HG02678 (cell line): ENCODE measurements around the gene CHRNA9.
"Not testable (repeated sequence)": the region's sequence is repeated elsewhere in the genome, so short reads cannot be mapped to it uniquely, and the experiment has no call there.

Source experiments
- ATAC-seq: cut with Tn5 transposase; IDR thresholded peaks from one replicate; pipeline ENCODE4 v1.9.1; 2021; ENCODE audit warnings: mild to moderate bottlenecking, moderate library complexity; ENCODE audit not compliant: unreplicated experiment

CHRNA9 gene

DNA sequence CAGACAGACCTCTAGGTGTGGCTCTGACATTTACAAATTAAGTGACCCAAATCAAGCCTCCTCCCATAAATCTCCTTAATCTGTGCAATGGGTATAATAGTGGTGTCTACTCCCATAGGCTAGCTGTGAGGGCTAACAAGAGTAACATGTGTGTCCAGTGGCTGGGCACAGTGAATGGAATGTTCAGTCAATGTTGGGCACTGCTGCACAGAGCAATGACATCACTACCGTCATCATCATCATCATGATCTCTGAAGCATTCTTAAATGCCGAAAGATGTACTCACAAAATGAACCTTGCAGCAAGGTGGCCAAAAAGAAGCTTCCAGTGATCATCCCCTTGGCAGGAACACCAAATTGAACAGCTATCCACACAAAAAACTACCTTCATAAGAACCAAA lies 43.5 kb downstream of the CHRNA9 start:
- no peak for ATAC-seq

DNA sequence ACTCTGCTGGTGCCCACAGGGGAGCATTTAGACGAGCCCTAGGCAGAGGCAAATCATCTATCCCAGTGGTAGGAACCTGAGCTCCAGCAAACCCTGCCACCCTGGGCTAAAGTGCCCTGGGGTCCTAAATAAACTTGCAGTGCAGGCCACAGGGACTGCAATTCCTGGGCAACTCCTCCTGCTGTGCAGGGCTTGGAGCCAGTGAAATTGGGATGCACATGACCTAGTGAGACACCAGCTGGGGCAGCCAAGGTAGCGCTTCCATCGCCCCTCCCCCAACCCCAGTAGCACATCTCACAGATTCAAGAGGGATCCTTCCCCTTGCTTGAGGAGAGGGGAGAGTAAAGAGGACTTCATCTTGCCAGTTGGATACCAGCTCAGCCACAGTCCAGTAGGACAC lies 44.1 kb downstream of the CHRNA9 start:
- no peak for ATAC-seq

DNA sequence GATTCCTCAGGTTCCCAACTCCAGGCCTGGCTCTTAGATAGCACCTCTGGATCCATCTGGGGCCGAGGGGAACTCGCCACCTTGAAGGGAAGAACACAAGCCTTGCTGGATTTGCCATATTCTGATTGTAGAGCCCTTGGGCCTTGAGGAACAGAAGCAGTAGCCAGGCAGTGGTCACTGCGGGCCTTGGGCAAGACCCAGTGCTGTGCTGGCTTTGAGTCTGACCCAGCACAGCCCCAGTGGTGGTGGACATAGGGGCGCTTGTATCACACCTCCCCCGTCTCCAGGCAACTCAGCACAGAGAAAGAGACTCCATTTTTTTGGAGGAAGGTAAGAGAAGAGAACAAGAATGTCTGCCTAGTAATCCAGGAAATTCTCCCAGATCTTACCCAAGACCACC lies 45.5 kb downstream of the CHRNA9 start:
- no peak for ATAC-seq

- no peak for ATAC-seq
Measured at GRCh38 chr4:40388239-40388638, 53.1 kb downstream of the CHRNA9 start.

DNA sequence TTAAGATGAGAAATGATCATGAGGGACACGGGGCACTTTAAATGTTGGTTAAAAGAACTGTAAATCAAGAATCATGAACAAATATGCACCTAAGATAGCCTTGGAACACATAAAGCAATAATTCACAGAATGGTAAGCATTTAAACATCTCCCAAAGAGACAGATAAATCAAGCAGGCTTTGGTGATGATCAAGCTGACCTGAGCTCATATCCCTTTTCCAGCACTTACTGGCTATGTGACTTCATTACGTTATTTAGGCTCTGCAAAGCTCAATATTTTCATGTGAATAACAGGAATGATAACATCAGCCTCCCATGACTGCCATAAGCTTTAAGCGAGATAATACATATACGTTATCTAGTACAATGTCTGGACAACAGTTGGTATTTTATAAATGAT lies 54.9 kb downstream of the CHRNA9 start:
- ATAC-seq = no peak

GRCh38 chr4:40392241-40392640 lies 57.1 kb downstream of the CHRNA9 start:
- not testable (repeated sequence) for ATAC-seq

GRCh38 chr4:40394236-40394635 lies 59.1 kb downstream of the CHRNA9 start:
- no peak for ATAC-seq

DNA sequence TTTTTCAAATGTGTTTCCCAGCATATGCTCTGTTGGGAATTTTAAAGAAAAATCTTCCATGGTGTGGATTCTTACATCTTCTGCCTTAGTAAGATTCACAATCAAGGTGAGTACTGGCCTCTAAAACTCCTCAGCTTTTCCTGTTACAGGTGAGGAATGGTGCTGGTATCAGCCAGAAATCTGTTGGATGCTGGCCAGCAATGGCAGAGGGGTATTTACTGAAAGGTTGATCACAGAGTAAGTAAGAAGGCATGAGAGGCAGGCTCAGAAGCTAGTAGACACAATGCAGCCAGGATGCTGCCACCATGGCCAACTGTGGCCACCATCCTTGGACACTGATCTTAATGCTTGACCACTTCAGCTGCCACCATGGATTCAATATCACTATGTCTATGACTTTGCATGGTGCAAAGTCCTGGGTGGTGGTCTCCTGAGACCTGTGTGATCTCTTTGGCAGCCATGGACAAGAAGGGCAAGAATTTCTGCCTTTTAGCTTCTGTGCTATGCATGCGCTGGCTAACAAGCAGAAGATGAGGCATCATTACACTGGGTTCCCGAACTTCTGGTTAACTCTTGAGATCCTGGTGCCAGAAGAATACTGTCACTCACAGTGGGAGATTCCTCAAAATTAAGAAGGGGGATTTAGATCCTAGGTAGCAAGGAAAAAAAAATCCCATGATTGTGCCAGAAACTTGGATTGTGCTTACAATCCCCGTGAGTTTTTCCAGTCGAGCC lies 60.2 kb downstream of the CHRNA9 start:
- ATAC-seq = no peak

DNA sequence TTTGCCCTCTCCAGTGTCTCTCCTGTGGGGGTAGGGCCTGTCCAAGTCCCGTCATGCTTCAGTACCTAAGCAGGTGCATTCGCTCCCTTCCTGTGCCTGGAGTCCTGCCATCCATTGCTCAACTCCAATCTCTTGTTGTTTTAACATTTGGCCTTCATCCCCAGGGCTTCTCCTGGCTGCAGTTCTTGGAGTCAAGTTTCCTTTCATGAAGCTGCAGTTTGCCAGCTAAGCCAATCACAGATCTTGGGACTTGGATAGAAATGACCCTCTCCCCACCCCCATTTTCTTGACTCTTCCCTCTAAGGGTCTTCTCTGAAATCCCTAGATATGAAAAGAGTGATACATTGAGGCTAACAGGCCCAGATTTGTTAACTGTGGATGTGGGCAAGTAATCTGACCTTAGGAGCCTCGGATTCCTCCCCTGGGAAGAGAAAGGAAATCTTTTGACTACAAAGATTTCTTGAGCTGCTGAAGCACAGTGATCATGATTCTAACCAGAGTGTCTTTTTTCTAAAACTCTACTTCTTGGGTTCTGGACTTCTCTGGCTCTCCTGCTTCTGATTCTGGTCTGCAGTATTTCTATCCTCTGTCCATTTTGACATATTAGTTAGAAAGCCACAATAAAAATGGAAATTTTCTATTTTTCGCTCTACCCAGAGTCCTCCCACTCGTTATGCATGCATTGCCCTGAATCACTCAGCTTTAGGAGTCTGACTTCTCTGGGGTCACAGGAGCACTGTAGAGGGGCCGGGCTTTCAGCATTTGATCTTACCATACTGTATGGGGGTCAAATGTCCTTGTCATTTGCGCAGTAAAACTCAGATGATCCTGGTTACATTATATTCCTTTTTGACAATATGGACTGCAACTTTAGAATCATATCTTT lies 61.0 kb downstream of the CHRNA9 start:
- ATAC-seq = no peak

GRCh38 chr4:40399578-40399977 lies 64.4 kb downstream of the CHRNA9 start:
- no peak for ATAC-seq

DNA sequence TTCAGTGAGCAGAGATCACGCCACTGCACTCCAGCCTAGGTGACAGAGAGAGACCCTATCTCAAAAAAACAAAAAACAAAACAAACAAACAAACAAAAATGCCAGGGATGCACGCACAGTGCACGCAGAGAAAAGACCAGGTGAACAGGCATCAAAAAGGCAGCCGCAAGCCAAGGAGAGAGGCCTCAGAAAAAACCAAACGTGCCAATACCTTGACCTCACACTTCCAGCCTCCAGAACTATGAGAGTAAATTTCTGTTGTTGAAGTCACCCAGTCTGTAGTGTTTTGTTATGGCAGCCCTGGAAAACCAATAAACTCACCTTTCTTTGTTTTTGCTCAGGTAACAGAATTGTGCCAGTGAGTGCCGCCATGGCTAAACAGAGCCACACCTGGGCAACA lies 66.0 kb downstream of the CHRNA9 start:
- no peak for ATAC-seq

DNA sequence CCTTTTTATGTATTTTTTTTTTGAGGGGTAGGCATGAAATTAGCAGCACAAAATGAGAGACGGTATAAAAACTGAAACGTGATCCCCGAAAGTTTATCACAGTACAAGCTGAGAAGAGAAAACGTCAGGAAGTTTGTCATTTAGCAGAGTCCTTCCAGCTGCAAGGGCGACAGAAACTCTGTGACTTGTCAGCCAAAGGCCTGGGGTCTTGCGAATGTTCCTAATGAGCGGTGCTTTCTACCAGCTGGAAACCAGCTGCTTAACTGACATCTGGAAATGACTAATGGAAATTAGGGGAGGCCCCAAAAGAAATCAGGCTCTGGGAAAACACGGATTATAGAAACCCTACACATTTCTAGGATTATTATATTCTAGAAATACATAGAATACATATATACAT lies 66.5 kb downstream of the CHRNA9 start:
- ATAC-seq = no peak

- ATAC-seq = no peak
Measured at GRCh38 chr4:40402556-40402955, 67.4 kb downstream of the CHRNA9 start.

GRCh38 chr4:40403081-40403480 lies 67.9 kb downstream of the CHRNA9 start:
- ATAC-seq = no peak
